Activated gamma-delta T cell treated with Interleukin-2 at 50 U/mL for 16 hours (primary cell): ENCODE results near the gene GNAS-AS1.
A peak's percentile ranks its signal among the peaks of the same experiment; 100 is the strongest.

Experiments
- DNase-seq: peaks from one replicate; pipeline ENCODE4 v3.0.0-alpha.2; 2020

GNAS-AS1 gene

DNA sequence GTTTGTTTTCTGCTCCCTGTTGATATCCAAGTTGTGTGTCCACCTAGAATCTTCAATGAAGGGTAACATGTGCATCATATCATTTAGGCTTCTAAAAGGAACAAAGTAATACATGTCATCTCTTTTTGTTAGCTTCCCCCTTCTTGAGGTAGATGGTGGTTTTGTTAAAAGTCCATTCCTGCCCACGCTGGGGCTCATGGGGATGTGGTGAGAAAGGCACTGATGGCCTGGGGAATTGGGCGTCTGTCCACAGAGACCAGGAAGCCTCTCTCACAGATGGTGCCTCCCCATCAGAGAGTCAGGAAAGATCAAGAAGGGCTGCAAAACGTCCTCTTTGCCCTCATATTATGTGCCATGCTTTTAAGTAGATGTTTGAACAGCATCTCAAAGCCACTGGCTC lies 34.3 kb upstream of the GNAS-AS1 start:
- no peak for DNase-seq

DNA sequence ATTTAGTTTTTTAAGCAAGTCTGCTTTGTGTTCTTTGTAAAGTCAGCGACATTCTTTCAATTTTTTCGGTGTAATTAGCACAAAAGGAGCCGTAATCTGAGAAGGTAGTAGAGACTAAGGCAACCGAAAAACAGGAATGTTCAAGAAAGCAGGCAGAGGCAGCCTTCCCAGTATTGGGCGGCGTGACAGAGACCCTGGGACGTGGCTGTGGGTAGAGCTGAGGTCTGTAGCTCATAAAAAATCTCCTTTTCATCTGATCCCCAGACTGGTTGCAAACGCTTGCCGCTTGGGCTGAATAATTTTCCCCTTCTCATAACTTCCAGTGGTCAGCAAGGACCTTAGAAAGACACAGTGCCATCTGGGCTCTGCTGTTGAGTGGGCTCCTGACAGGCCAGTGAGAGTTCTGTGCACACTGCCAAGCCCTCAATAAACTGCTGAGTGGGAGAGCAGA lies 32.6 kb upstream of the GNAS-AS1 start:
- DNase-seq, result no peak

DNA sequence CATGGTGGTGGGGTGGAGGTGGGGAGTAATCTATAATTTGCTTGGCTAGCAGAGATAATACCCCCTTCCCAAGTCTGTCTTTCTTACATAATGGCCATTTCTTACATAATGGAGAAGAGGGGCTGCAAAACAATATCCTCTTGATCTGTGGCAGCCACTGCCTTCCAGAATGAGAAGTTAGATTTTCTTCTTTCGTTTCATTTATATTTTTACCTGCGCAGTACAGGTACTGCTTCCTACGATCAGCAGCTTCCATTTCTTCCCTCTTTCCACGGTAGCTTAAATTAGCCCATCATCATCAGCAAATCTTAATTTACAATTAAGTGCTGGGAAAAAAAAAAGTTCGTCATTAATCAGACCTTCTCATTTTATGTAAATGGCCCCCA lies 32.0 kb upstream of the GNAS-AS1 start:
- DNase-seq, result no peak

DNA sequence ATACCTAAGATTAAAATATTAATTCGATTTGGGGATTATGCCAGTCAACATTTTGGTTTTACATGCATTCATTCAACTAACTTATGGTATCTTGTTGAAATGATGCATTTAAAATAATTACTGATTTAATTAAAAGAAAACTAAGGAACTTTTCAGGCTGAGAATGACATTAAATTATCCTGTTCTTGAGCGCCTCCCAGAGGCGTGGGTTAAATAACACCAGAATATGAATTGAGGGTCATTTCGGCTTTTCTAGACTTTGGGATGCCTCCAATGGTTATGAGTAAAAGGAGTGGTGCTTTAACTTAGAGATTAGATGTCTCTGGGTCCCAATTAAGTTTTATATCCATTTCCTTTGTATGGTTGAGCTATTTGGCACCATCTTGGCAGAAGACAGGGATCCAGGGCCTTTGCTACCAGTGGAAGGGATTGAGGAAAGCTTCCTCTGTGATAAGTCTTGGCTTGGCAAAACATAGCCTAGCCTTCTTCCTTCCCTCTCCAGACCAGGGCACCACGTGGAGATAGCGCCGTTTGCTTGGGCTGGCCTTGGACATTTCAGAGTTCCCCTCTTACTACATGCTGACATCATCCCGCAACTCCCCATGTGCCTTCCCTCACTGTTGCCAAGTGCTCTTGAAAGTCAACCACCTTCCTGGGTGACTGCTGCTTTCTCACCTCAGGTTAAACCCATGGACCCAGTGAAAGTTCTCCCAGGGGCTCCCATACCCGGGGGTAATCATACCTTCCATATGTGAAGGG lies 30.5 kb upstream of the GNAS-AS1 start:
- DNase-seq, result no peak

DNA sequence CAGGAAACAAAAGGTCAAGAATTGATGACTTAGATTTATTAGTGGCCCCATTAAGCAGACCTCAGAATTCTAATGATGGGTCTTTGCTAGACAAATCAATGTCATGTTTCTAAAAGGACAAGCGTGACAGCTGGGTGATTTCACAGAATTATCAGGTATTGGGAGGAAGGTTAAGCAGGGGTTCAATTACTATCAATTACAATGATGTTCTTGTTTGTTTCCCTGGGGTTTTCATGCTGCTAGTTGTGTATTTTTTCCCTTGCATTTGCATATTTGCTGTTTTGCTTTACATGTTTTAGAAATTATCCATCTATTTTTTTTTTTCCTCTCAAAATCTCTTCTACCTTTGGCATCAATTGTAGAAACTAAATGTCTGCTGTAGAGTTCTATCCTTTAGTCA lies 29.7 kb upstream of the GNAS-AS1 start:
- DNase-seq, result no peak

DNA sequence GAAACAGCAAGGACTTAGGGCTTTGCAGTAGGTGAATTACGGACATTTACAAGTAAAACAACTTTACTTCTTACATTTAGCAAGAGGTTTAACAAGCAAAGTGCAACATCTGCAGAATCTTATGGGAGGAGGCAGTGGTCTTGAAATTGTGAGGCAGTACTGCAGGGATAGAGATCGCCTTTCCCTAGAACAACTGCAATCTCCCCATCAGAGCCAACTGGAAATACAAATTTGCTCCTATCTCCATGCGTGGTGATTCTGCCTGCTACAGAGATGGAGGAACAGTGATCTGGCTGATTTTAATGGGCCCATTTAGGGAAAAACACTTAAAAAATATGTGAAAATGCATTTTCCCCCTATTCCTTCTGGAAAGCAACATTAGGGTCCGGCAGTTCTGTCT lies 27.7 kb upstream of the GNAS-AS1 start:
- DNase-seq, result no peak

DNA sequence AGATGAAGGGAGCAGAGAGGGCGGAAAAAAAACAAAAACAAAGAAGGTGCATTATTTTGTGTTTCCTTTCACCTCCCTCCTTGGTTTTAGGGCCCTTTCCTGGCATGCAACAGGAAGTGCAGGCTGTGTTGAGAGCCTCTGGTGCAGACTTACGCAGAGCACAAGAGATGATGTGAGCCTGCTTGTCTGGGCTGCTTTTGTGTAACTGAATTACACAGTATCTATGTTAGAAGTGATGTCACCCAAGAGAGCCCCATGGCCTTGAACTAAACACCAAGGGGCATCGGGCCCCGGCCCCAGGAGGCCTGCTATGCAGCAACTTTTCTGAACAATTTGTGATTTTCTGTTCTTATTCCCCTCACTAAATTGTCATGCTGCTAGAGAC lies 27.3 kb upstream of the GNAS-AS1 start:
- DNase-seq, result no peak

DNA sequence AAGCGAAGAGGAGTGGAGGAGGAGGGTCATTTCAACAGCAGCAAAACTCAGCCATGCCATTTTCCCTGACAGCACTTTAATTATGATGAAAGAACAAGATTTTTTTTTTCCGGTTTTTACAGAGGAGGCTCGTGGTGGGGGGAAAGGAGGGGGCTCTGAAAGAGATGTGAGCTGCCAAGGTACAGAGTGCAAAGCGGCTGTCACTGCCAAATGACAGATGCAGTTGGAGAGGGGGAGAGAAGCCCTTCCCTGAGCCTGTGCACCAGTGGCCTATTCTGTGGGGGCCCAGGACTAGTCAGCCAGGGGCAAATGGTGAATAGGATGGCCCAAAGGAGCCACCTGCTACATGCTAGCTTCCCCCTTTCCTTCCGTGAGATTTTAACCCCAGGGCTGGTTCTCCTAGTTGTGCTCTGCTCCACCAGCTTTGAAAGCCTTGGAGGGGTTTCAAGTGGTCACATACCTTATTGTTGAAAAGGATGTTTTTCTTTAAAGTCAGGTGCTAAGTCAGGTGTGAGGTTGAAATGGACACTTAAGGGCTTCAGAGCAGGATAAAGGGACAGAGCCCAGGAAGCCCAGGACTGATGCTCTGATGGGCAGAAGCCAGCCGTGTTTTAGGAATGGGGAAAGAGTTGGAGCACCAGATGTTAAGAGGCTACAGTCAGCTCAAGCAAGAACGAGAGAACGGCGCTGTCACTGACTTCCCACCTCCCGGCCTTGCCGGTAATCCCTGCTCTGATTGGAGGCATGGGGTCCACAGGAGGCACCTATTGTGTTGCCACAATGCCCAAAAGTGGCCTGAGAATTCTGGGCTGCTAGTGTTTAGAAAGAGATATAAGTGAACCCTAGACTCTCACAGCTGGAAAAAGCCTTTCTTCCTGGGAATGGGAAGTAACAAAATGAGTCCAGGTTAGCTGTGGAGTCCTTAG lies 26.6 kb upstream of the GNAS-AS1 start:
- DNase-seq, result no peak

DNA sequence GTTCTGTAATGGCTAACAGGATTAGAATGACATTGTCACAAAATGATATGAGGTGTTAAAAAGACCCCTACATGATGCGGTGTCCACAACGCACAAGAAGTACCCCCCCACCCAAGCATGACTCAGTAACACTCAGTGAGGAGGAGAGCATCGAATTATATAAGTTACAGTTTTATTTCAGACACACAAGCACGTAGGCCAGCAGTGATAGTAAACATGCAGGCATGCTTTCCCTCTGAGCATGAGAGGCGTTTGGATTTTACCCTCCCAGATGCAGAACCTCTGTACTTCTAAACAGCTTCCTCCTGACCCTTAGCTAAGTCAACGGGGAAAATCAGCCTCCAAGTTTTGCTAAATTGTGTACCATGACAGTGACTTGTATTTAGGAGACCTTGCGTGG lies 25.7 kb upstream of the GNAS-AS1 start:
- no peak for DNase-seq

DNA sequence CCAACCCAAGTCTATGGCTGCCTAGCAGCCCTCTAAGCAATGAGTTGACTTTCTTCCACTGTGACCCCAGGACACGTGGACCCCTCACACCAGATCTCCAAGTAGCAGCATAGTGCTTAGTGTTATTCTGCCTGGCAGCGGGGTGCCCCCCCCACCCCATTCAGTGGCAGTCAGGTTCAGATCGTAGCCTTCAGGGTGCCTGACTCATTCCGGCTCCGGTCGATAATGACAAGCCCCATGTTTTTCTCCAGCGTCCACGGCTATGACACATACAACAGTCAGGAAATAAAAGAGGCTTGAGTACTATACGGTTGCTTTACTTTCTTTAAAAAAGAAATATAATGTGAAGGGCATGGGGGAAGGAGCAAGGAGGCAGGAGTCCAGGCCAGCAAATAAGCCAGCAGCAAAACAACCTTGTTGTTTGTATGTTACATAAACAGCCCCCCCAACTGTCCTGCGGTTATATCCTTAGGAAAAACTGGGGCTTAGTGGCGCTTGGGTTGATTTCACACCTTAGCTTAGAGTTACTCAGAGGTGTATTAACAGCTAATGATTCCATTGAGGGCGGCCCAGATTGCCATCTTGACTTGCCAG lies 24.9 kb upstream of the GNAS-AS1 start:
- no peak for DNase-seq

DNA sequence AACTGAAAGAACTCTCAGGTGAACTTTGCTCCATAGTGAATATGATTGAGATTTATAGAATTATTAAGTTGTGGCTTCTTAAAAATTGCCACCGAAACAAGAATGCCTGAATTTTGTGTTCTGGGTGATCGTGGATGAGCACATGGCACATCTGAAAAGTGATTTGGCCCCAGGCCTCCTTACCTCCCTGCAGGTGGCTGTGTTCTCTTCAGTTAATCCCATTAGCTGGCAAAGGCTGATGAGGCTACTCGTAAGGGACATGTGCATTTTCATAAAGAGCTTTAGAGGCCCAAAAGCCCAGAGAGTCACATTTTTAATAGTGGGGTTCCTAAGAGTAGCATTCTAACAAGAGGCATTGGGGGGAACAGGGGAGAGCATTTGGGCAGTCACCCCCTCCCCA lies 24.4 kb upstream of the GNAS-AS1 start:
- DNase-seq, result no peak

DNA sequence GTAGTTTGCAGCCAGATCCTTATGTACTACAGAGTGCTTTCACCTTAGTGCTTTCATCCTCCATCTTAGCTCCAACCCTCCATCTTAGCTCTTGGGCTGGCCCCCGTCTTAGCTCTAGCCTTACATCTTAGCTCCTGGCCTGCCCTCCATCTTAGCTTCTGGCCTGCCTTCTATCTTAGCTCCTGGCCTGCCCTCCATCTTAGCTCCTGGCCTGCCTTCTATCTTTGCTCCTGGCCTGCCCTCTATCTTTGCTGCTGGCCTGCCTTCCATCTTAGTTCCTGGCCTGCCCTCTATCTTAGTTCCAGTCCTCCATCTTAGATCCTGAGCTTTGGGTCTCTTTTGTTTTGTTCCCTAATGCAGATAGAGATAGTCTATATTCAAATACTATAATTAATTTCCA lies 23.8 kb upstream of the GNAS-AS1 start:
- DNase-seq, result no peak

DNA sequence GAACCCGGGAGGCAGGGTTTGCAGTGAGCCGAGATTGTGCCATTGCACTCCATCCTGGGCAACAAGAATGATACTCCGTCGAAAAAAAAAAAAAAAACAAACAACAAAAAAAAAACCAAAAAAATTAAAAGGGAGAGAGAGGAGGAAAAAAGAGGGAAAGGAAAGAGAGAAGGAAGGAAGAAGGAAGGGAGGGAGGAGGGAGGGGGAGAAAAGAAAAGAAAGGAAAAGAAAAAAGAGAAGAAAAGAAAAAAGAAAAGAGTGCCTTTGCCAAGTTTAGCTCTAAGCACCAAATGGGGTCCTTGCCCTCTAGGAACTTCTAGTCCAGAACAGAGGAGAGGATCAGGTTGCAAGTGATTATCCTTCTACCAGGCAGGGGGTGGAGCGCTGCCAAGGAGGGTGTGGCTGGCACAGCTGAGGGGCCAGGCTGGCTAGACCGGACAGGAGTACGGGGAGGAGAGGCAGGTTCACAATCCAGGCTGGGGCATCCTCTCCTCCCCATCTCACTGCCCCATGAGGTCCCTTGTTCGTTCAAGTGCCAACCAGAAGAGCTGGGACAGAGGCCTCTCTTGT lies 20.9 kb upstream of the GNAS-AS1 start:
- no peak for DNase-seq

DNA sequence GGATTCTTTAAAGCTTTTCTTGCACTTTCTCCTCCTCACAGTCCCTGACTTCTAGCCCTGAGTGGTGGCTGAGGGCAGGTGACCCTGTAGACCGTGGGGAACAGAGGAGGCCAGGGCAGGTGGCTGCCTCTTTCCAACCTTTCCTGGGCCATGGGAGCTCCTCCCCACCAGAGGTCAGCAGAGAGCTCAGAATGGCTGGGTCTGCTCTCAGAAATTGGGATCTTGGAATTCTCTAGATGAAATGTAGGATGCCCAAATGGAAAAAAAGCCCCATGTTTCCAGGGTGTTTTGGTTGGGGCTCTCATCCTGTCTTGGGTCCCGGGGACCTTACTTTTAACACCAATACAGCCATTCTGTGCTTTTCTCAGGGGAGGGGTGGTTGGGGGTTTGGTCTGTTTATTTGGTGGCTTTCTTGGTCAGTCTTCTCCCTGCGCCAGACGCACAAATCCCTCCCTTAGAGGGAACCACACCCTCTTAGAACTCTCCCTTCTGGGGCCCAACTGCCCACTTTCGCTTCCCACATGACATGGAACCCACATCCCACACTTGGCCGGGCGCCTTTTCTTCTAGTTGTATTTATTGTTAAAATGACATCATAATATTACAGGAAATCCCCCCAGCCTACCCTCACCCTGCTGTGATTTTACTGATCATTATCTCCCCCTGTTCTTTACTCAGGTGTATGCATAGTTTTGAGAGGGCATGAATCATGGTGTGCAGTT lies 19.8 kb upstream of the GNAS-AS1 start:
- peak; percentile 54 for DNase-seq

DNA sequence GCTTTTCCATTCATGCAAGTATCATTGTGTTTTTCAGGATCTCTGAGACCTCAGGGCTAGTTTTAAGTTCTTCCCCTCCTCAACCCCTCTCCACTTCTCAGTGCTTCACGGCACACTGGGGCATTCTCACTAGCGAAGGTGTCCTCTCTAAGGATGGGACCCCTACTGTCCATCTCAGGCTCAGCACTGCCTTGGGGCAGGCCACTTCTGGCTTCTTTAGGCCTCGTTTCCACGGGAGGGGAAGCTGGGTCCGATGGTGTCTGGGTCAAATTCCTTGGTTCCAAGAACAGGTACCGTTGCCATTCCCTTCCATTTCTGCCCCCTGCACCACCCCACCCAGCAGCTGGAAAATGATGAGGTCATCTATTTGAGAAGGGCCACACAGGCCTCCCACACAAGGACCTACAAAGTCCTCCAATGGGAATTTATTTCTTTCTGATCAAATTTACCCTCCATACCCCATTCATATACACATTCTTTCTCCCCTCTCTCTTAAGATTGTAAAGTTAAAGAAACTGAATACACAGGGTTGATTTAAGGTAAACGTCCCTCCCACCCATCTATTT lies 19.0 kb upstream of the GNAS-AS1 start:
- no peak for DNase-seq

DNA sequence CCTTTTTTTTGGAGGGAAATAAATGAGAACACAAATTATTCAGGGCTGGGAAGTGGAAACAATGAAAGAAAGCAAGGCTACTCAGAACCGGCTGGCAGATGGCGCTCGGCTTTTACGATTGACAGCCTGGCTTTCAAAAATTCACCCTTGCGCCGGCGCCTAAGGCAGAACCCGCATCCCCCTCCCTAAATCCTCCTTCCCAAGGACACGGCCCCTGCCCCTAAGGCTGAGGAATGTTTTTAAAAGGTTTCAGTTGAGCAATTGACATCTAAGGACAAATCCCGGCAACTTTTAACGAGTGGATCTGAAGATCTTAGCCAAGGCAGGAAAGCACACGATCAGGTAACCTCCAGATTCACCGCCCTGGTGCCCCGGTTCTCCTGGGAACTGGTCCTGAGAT lies 18.1 kb upstream of the GNAS-AS1 start:
- DNase-seq, result no peak

DNA sequence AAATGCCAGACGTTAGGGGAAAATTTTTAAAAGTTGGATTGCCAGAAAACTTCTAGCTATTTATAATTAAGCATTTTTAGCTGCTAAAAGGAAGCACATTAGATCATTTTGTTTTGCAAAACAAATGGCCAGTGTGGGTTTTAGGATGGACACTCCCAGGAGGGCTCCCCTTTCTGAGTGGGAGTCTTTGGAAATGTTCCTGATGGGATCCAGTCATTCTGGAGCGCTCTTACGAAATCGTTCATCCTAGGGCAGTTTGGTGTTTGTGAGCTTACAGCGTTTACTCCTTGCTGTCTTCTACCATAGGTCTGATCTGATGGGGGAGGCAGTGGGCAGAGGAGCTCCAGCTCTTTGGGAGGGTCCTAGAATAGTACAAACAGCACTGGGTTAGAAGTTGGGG lies 16.5 kb upstream of the GNAS-AS1 start:
- DNase-seq, result no peak

DNA sequence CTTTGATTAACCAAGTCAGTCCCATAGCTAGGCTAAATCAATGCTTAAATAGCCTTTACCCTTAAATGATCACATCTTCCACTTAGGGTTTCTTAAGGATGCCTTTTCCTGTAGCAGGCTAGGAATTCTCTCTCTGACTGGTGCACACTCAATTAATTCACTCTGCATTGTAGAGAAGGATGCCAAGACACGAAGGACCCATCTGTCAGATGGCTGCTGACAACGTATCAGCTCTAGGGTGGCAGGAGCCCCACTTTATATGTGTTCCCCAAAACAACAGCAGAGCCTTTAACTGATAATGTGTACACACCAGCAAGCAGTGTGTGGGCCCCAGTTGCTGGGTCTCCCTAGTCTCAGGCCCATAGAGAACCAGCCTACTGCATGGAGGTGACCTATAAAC lies 15.1 kb upstream of the GNAS-AS1 start:
- DNase-seq, result no peak

DNA sequence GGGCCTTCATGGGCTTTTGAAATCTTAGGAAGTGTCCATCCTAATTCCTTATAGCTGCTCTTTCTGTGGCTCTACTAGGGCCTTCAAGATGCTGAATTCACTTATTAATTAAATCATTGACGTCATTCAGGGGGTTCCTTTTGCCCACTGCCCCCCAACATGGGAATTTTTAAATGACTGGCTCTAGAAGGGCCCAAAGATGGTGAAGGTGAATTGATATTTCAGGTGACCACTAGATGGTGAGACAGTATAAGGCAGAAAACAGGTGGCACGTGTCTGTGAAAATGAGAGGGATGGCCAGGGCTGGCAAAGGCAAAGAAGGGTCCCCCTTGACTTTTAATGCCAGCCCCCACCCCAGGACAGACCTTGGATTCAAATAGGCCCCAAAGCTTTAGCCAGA lies 13.6 kb upstream of the GNAS-AS1 start:
- no peak for DNase-seq

DNA sequence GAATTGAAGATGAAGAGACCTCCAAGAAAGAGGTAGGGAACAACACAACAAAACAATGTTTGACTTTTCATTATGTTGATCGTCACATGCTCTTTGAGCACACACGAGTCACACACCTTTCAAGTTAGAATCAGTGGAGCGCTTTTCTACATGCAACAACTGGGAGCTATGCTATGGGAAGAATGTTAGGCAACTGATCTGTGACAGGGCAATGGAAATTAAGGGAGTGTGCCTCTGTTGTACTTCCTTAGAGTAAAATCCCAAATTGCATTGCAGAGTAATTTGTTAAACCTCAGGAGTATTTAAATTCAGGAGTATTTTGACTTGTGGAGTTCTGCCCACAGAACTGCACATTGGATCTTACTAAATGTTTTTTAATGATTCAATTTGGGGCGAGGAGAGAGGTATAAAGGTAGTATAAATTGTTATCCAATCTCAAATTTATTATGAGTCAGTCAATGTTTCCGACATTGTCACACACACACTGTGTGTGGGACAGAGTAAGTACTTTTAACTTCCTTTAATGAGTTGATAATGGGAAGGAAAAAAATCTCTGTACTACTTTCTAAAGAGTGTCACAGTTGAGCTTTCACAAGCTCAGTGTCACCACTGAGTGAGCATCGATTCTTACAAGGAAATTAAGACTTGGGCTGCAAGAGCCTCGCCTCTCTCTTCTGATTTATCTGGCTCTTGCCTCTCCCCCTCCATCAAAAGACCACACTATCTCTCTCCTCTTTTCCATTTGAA lies 12.5 kb upstream of the GNAS-AS1 start:
- no peak for DNase-seq

DNA sequence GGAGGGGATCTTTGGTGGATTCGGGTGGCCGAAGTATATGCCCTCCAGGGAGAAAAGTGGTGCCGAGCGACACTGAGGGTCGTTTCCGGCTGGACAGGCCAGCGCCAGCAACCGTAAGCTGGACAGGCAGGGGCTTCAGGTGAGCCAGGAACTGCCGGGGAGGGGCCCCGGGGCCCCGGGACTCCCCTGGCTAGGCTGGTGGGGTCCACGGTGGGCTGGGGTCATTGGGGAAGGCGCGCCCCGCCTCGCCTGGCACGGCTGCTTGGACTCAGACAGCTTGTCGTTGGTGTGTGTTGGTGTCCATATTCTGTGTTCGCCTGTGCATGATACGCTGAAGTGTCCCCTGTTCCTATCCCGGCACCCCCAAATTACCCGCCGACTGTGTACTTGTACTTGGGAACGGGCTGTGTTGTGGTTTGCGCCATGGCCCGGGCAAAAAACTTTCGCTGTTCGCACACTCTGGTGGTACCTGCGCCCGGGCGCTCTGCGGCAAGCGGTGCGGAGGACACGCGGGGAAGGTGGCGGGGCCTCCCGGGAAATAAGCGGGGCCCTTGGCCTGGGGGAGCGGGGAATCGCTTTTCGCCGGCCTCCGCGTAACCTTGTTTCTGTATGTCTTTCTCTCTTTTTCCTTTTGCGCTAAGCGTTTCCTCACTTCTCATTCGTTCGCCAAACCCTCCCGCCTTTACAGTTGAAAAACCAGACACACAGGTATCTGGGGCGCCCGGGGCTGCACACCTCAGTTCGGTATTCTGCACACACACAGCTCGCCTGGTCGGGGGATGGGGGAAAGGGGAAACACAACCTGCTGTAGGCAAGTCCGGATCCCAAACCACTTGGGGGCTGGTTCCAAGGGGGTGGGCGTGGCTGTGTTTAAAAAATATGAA lies 5.0 kb upstream of the GNAS-AS1 start:
- no peak for DNase-seq
